Gastrocnemius medialis (tissue), 4 donors: ENCODE measurements around the gene ARRDC1.

ENCODE experiments used
- CTCF ChIP-seq, 5 experiments: fragments of 450-650 bp in 3 of 5; fragments of 200-600 bp in 2 of 5; sonication (generic) in 2 of 5; IDR thresholded peaks in 4 of 5; conservative IDR thresholded peaks in 1 of 5; 1 replicate in 4 of 5; 2 replicates in 1 of 5; pipeline ENCODE4 v1.5.1; 2016 to 2019; ENCODE audit warnings: antibody characterized with exemption in 5 of 5, mild to moderate bottlenecking in 3 of 5, moderate library complexity in 3 of 5
- POLR2A ChIP-seq, 2 donors: fragments of 450-650 bp; IDR thresholded peaks; one replicate each; pipeline ENCODE4 v1.6.1; 2017; ENCODE audit warnings: antibody characterized with exemption in 2 of 2, mild to moderate bottlenecking in 2 of 2, moderate library complexity in 2 of 2

DNA sequence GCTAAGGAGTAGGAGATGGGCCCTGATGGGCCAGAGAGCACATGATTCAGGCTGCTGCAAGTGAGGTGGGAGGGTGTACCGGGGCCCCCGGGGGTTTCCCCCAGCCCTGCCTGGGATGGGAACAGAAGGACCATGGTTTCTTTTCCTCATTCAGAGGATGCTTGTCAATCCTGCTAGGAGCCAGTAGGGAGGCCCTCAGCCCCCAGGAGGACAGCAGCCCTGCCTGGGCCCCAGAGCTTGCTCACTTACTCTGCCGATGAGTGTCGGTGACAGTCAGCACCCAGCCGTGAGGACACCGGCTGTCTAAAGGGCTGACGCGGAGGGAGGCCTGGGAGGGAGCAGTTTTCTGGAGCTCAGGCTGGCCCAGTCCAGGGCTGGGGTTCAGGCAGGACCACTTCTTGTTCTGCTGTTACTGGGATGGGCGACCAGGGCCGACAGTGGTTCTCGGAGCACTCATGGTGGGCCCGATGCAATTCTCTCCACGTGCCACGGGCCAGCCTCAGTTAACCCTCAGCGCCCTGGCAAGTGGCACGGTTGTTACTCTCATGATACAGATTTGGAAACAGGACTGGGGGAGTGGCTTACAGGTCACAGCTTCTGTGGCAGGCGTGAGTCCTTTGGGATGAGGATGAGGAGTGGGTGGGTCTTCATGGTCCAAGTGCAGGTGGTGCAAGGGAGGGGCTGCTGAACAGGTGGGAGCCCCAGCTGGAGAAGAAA, 1.8 kb downstream of the ARRDC1 start:
- no peak for TF ChIP-seq CTCF (IDR thresholded peaks at IDR 0.05 in 4 of 5, conservative IDR thresholded peaks at IDR 0.05 in 1 of 5)
- no peak for TF ChIP-seq POLR2A (IDR thresholded peaks at IDR 0.05)
